Neural cell (in vitro differentiated cells): ENCODE data around the gene WIPF2. TPM values are rescaled to one million over a fixed set of nuclear protein-coding genes. Genes with fewer than 3 reads are reported as not detected.
A peak's percentile ranks its signal among the peaks of the same experiment; 100 is the strongest.

Source experiments
- H2AFZ ChIP-seq: fragments of 200-600, 300-800 bp; sonication (generic), shearing (Covaris generic); 2 replicates; pipeline ENCODE4 v1.6.0; 2014; ENCODE audit warnings: low read depth, mild to moderate bottlenecking, antibody characterized with exemption, low read length, moderate library complexity
- H3F3A ChIP-seq: fragments of 200-600 bp; shearing (Covaris generic); 2 replicates; pipeline ENCODE4 v1.6.1; 2016; ENCODE audit warnings: mild to moderate bottlenecking, moderate library complexity, mixed read lengths, antibody characterized with exemption, low read length; ENCODE audit not compliant: insufficient read depth, poor library complexity, severe bottlenecking
- H3K27ac ChIP-seq: fragments of 200-600, 300-800 bp; sonication (generic), shearing (Covaris generic); 2 replicates; pipeline ENCODE4 v1.5.1; 2014; ENCODE audit warnings: mild to moderate bottlenecking, low read length, moderate library complexity
- H3K27me3 ChIP-seq: fragments of 300-800, 200-600 bp; sonication (generic), shearing (Covaris generic); 2 replicates; pipeline ENCODE4 v1.6.0; 2014; ENCODE audit warnings: mild to moderate bottlenecking, low read depth, low read length, moderate library complexity; ENCODE audit not compliant: insufficient read depth
- H3K36me3 ChIP-seq: fragments of 300-800, 200-600 bp; sonication (generic), shearing (Covaris generic); 2 replicates; pipeline ENCODE4 v1.5.1; 2014; ENCODE audit warnings: mild to moderate bottlenecking, antibody characterized with exemption, low read length, moderate library complexity; ENCODE audit not compliant: insufficient read depth
- H3K4me2 ChIP-seq: fragments of 300-800, 200-600 bp; sonication (generic), shearing (Covaris generic); 2 replicates; pipeline ENCODE4 v1.6.0; 2014; ENCODE audit warnings: mild to moderate bottlenecking, low read length
- H3K4me3 ChIP-seq: fragments of 300-800, 200-600 bp; sonication (generic), shearing (Covaris generic); 2 replicates; pipeline ENCODE4 v1.5.1; 2014; ENCODE audit warnings: mild to moderate bottlenecking, low read length, moderate library complexity
- H3K79me2 ChIP-seq: fragments of 200-600 bp; shearing (Covaris generic); replicated peaks from 2 replicates; pipeline ENCODE4 v1.6.0; 2014; ENCODE audit warnings: mild to moderate bottlenecking, low read length, moderate library complexity; ENCODE audit not compliant: insufficient read depth
- H3K9ac ChIP-seq: fragments of 300-800, 200-600 bp; sonication (generic), shearing (Covaris generic); 2 replicates; pipeline ENCODE4 v1.6.1; 2016; ENCODE audit warnings: mild to moderate bottlenecking, low read length, mixed read lengths
- H3K9me2 ChIP-seq: fragments of 200-600 bp; shearing (Covaris generic); 2 replicates; pipeline ENCODE4 v1.6.1; 2016; ENCODE audit warnings: mild to moderate bottlenecking, low read length, mixed read lengths; ENCODE audit not compliant: insufficient read depth
- H3K9me3 ChIP-seq: fragments of 200-600, 300-800 bp; sonication (generic), shearing (Covaris generic); 2 replicates; pipeline ENCODE4 v1.6.1; 2016; ENCODE audit warnings: mild to moderate bottlenecking, mixed run types, low read length, moderate library complexity, mixed read lengths
- H4K20me1 ChIP-seq: fragments of 200-600 bp; shearing (Covaris generic); 2 replicates; pipeline ENCODE4 v1.6.1; 2016; ENCODE audit warnings: mild to moderate bottlenecking, mixed run types; ENCODE audit not compliant: insufficient read depth
- CTCF ChIP-seq: fragments of 450-650 bp; IDR thresholded peaks from 2 replicates; pipeline ENCODE4 v1.5.1; 2014; ENCODE audit warnings: antibody characterized with exemption, mild to moderate bottlenecking, moderate library complexity; ENCODE audit not compliant: poor library complexity, severe bottlenecking
- EP300 ChIP-seq: fragments of 450-650 bp; conservative IDR thresholded peaks from 2 replicates; pipeline ENCODE4 v1.6.1; 2014; ENCODE audit warnings: antibody characterized with exemption, mild to moderate bottlenecking, moderate library complexity; ENCODE audit not compliant: poor library complexity, severe bottlenecking
- EZH2 ChIP-seq: fragments of 200-600, 300-800 bp; shearing (Covaris generic), sonication (generic); IDR thresholded peaks from 2 replicates; pipeline ENCODE4 v1.6.1; 2014; ENCODE audit warnings: antibody characterized with exemption, low read length, borderline replicate concordance, mild to moderate bottlenecking; ENCODE audit not compliant: insufficient read depth, poor library complexity, severe bottlenecking
- TAF1 ChIP-seq: IDR thresholded peaks from 2 replicates; pipeline ENCODE4 v1.6.1; 2012; ENCODE audit warnings: low read depth
- polyA plus RNA-seq: library from polyadenylated mRNA; depleted of rRNA; stranded (reverse); fragments of >200 nt; gene quantifications from 2 replicates; pipeline ENCODE4 v1.2.3, GENCODE V29; 2014
- TF ChIP-seq, protein P1 (sequence below): IDR thresholded peaks from 2 replicates; pipeline ENCODE4 v1.6.1; 2012; ENCODE audit warnings: borderline replicate concordance

WIPF2 gene
- polyA plus RNA-seq, 1 donor from 2014 or later: 11.5 TPM

GRCh38 chr17:40316571-40317344 is 97.7 kb downstream of the WIPF2 start:
- Histone ChIP-seq H3K27ac (no peak overlapping the region), H3K9me2 (no peaks in the 10 kb centered on the region), H4K20me1 (no peaks in the 10 kb centered on the region), H3K27me3 (peaks cover 5% of the 10 kb centered on the region), H3K4me3 (peak overlapping the region; percentile 50), H3K9me3 (no peaks in the 10 kb centered on the region), H3K79me2 (peaks cover 7% of the 10 kb centered on the region), H2AFZ (no peak overlapping the region), H3K4me2 (no peak overlapping the region), H3K36me3 (no peaks in the 10 kb centered on the region), H3K9ac (peak overlapping the region; percentile 3), H3F3A (no peaks in the 10 kb centered on the region)
- TF ChIP-seq CTCF (no peak), EZH2 (no peak), TAF1 (no peak)
- TF ChIP-seq, protein P1, sequence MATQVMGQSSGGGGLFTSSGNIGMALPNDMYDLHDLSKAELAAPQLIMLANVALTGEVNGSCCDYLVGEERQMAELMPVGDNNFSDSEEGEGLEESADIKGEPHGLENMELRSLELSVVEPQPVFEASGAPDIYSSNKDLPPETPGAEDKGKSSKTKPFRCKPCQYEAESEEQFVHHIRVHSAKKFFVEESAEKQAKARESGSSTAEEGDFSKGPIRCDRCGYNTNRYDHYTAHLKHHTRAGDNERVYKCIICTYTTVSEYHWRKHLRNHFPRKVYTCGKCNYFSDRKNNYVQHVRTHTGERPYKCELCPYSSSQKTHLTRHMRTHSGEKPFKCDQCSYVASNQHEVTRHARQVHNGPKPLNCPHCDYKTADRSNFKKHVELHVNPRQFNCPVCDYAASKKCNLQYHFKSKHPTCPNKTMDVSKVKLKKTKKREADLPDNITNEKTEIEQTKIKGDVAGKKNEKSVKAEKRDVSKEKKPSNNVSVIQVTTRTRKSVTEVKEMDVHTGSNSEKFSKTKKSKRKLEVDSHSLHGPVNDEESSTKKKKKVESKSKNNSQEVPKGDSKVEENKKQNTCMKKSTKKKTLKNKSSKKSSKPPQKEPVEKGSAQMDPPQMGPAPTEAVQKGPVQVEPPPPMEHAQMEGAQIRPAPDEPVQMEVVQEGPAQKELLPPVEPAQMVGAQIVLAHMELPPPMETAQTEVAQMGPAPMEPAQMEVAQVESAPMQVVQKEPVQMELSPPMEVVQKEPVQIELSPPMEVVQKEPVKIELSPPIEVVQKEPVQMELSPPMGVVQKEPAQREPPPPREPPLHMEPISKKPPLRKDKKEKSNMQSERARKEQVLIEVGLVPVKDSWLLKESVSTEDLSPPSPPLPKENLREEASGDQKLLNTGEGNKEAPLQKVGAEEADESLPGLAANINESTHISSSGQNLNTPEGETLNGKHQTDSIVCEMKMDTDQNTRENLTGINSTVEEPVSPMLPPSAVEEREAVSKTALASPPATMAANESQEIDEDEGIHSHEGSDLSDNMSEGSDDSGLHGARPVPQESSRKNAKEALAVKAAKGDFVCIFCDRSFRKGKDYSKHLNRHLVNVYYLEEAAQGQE: no peak

DNA sequence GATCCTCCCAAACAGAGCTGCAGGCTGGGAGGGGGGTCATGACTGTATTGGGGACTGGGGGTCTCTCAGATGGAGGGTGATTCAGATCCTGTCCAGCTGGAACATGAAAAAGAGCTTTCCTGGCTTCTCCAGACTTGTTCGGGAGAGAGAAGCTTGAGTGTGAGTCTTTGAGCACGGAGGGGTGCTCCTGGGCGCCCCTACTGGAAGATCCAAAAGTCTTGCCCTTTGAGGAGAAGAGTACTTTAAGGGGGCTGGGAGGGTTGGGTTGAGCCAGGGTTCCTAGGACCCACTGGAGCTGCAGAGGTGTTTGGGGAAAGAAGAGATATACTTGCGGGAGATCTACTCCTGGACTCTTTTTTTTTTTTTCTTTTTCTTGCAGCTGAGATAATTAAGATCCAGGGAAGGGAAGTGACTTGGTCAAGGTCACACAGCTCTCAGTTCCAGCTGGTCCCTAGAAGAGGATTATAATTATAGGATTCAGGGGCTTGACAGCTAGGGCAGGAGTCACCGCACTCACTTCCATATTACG is 98.3 kb downstream of the WIPF2 start:
- Histone ChIP-seq H3K36me3 (no peaks in the 10 kb centered on the region), H2AFZ (no peak overlapping the region), H4K20me1 (no peaks in the 10 kb centered on the region), H3K9me3 (no peaks in the 10 kb centered on the region), H3K9ac (no peak overlapping the region), H3F3A (no peaks in the 10 kb centered on the region), H3K27ac (no peak overlapping the region), H3K4me3 (peak overlapping the region; percentile 81), H3K27me3 (peaks cover 5% of the 10 kb centered on the region), H3K4me2 (no peak overlapping the region), H3K9me2 (no peaks in the 10 kb centered on the region), H3K79me2 (peaks cover 7% of the 10 kb centered on the region)
- no peak for TF ChIP-seq EP300
